Measurements from ENCODE around the gene STX10.
A peak's percentile ranks its signal among the peaks of the same experiment; 100 is the strongest.

GRCh38 chr19:13104848-13105711 is 45.1 kb downstream of the STX10 start:
- TF ChIP-seq CTCF (IDR thresholded peaks at IDR 0.05) (peak in 1 of 4 experiments; percentile 6), POLR2AphosphoS5 (IDR thresholded peaks at IDR 0.05) (no peak), POLR2A (IDR thresholded peaks at IDR 0.05) (no peak)

Data from sigmoid colon (tissue), 4 donors.